SK-N-SH (cell line): ENCODE measurements around the gene EEF1A2. TPM values are rescaled to one million over a fixed set of nuclear protein-coding genes. Genes with fewer than 3 reads are reported as not detected.
A peak's percentile ranks its signal among the peaks of the same experiment; 100 is the strongest.

Source experiments
- CTCF ChIA-PET: fragments of 300-600, 350-600 bp; formaldehyde crosslinking; extraction: SDS; loops from one replicate; lab custom pipeline; 2021; lab: Yijun Ruan, JAX
- POLR2A ChIA-PET: fragments of 350-600 bp; sonication (Branson Sonifier 250); formaldehyde crosslinking; extraction: SDS; loops from one replicate; lab custom pipeline; 2020; ENCODE audit warnings: antibody characterized with exemption, inconsistent platforms; lab: Yijun Ruan, JAX
- DNase-seq: peaks from one replicate; pipeline ENCODE4 v3.0.0; 2012
- H2AFZ ChIP-seq: fragments of 200-600 bp; sonication (generic); 2 replicates; pipeline ENCODE4 v1.8.1; 2016; ENCODE audit warnings: antibody characterized with exemption, mild to moderate bottlenecking, low read depth
- H3F3A ChIP-seq: fragments of 200-600 bp; sonication (generic); replicated peaks from 2 replicates; pipeline ENCODE3; 2016; ENCODE audit warnings: antibody characterized with exemption, mild to moderate bottlenecking; ENCODE audit not compliant: insufficient read depth
- H3K27ac ChIP-seq, 2 experiments: fragments of 200-500 bp in 1 of 2; fragments of 200-600 bp in 1 of 2; sonication (Bioruptor generic) in 1 of 2; sonication (generic), shearing (Covaris generic) in 1 of 2; 2 replicates each; pipeline versions ENCODE4 v1.5.1 to v1.6.1; 2014 to 2016; ENCODE audit warnings: low read depth in 2 of 2, inconsistent platforms in 1 of 2, low read length in 1 of 2, mild to moderate bottlenecking in 1 of 2, mixed read lengths in 1 of 2
- H3K27me3 ChIP-seq: fragments of 200-600 bp; sonication (generic), shearing (Covaris generic); 2 replicates; pipeline ENCODE4 v1.6.1; 2016; ENCODE audit warnings: mixed run types; ENCODE audit not compliant: insufficient read depth
- H3K36me3 ChIP-seq, 2 experiments: fragments of 200-500 bp in 1 of 2; fragments of 200-600 bp in 1 of 2; sonication (Bioruptor generic) in 1 of 2; sonication (generic) in 1 of 2; replicated peaks in 1 of 2; 2 replicates each; pipeline versions ENCODE3 to v1.5.1; 2014 to 2016; ENCODE audit warnings: low read length in 1 of 2, mild to moderate bottlenecking in 1 of 2; ENCODE audit not compliant: insufficient read depth in 2 of 2, control insufficient read depth in 1 of 2
- H3K4me1 ChIP-seq, 2 experiments: fragments of 200-500 bp in 1 of 2; fragments of 200-600 bp in 1 of 2; sonication (Bioruptor generic) in 1 of 2; sonication (generic), shearing (Covaris generic) in 1 of 2; 2 replicates each; pipeline versions ENCODE4 v1.5.1 to v1.6.1; 2014 to 2016; ENCODE audit warnings: low read depth in 1 of 2, low read length in 1 of 2, mixed run types in 1 of 2; ENCODE audit not compliant: insufficient read depth in 2 of 2, control insufficient read depth in 1 of 2
- H3K4me2 ChIP-seq: fragments of 200-600 bp; sonication (generic), shearing (Covaris generic); 2 replicates; pipeline ENCODE4 v1.6.1; 2017; ENCODE audit warnings: mixed run types
- H3K4me3 ChIP-seq, 2 experiments: fragments of 200-500 bp in 1 of 2; fragments of 200-600 bp in 1 of 2; sonication (Bioruptor generic) in 1 of 2; sonication (generic), shearing (Covaris generic) in 1 of 2; 2 replicates each; pipeline versions ENCODE4 v1.5.1 to v1.8.1; 2014 to 2016; ENCODE audit warnings: low read depth in 2 of 2, inconsistent platforms in 1 of 2, low read length in 1 of 2, mild to moderate bottlenecking in 1 of 2, mixed read lengths in 1 of 2, moderate library complexity in 1 of 2
- H3K79me2 ChIP-seq: fragments of 200-600 bp; sonication (generic); 2 replicates; pipeline ENCODE4 v1.8.1; 2017; ENCODE audit warnings: mild to moderate bottlenecking; ENCODE audit not compliant: insufficient read depth
- H3K9ac ChIP-seq: fragments of 200-600 bp; sonication (generic); 2 replicates; pipeline ENCODE4 v1.6.1; 2017; ENCODE audit warnings: mixed run types
- H3K9me2 ChIP-seq: fragments of 200-600 bp; sonication (generic); 2 replicates; pipeline ENCODE4 v1.6.1; 2017; ENCODE audit warnings: mixed run types
- H3K9me3 ChIP-seq: fragments of 200-600 bp; sonication (generic); 2 replicates; pipeline ENCODE4 v1.6.1; 2017; ENCODE audit warnings: mixed run types, mild to moderate bottlenecking, moderate library complexity
- H4K20me1 ChIP-seq: fragments of 200-600 bp; sonication (generic); 2 replicates; pipeline ENCODE4 v1.6.1; 2017; ENCODE audit warnings: mild to moderate bottlenecking, mixed run types; ENCODE audit not compliant: insufficient read depth
- CHD2 ChIP-seq: fragments of 150-350 bp; IDR thresholded peaks from 2 replicates; pipeline ENCODE4 v1.6.1; 2018; ENCODE audit warnings: low read length; ENCODE audit not compliant: partially characterized antibody
- EP300 ChIP-seq, 2 experiments: IDR thresholded peaks; 2 replicates each; pipeline versions ENCODE4 v1.4.0 to v1.6.1; 2012; ENCODE audit warnings: borderline replicate concordance in 1 of 2, low read depth in 1 of 2, low read length in 1 of 2
- GATA2 ChIP-seq: sonication (generic); formaldehyde crosslinking; IDR thresholded peaks from 2 replicates; pipeline ENCODE4 v1.5.0; 2020; ENCODE audit warnings: mild to moderate bottlenecking, missing genetic modification reagents
- JUND ChIP-seq: IDR thresholded peaks from 2 replicates; pipeline ENCODE4 v1.4.0; 2012
- MXI1 ChIP-seq: IDR thresholded peaks from 2 replicates; pipeline ENCODE4 v1.6.1; 2012; ENCODE audit warnings: mild to moderate bottlenecking, low read depth, low read length, improper control_type of control experiment
- NFIC ChIP-seq: IDR thresholded peaks from 2 replicates; pipeline ENCODE4 v1.4.0; 2012; ENCODE audit warnings: borderline replicate concordance
- NRF1 ChIP-seq: IDR thresholded peaks from 2 replicates; pipeline ENCODE4 v1.6.1; 2012; ENCODE audit warnings: low read depth, mild to moderate bottlenecking, low read length
- POLR2AphosphoS5 ChIP-seq: IDR thresholded peaks from 2 replicates; pipeline ENCODE4 v1.6.1; 2012; ENCODE audit warnings: low read depth, low read length
- RAD21 ChIP-seq: IDR thresholded peaks from 2 replicates; pipeline ENCODE4 v1.6.1; 2012; ENCODE audit warnings: mild to moderate bottlenecking, low read length
- RFX5 ChIP-seq: IDR thresholded peaks from 2 replicates; pipeline ENCODE4 v1.6.1; 2012; ENCODE audit warnings: mild to moderate bottlenecking, improper control_type of control experiment, low read length
- RXRA ChIP-seq: IDR thresholded peaks from 2 replicates; pipeline ENCODE4 v1.4.0; 2012; ENCODE audit warnings: low read depth, mild to moderate bottlenecking, borderline replicate concordance
- SMC3 ChIP-seq: IDR thresholded peaks from 2 replicates; pipeline ENCODE4 v1.6.1; 2012; ENCODE audit warnings: low read depth, low read length, improper control_type of control experiment
- WGBS: methylation state at CpG from one replicate; pipeline ENCODE4 v1.1.6; 2017; ENCODE audit warnings: low lambda C conversion rate; 5-methylcytosine and 5-hydroxymethylcytosine counted together
- polyA plus RNA-seq, 3 experiments: library from polyadenylated mRNA; depleted of rRNA; stranded (reverse); fragments of >200 nt; gene quantifications; 2 replicates each; pipeline ENCODE4 v1.2.3, GENCODE V29; 2012
- TF ChIP-seq, protein P1 (sequence below): IDR thresholded peaks from 2 replicates; pipeline ENCODE4 v1.4.0; 2012; ENCODE audit warnings: low read depth, borderline replicate concordance
- TF ChIP-seq, protein P2 (sequence below): fragments of 150-350 bp; IDR thresholded peaks from 2 replicates; pipeline ENCODE4 v1.6.1; 2017; ENCODE audit warnings: antibody characterized with exemption, low read length, low read depth, borderline replicate concordance
- TF ChIP-seq, protein P3 (sequence below): fragments of 150-350 bp; IDR thresholded peaks from 2 replicates; pipeline ENCODE4 v1.6.1; 2016; ENCODE audit warnings: mild to moderate bottlenecking, low read depth, low read length
- TF ChIP-seq, protein P4 (sequence below): IDR thresholded peaks from 2 replicates; pipeline ENCODE4 v1.6.1; 2012; ENCODE audit warnings: mild to moderate bottlenecking, low read depth, low read length, moderate library complexity
- TF ChIP-seq, protein P5 (sequence below): fragments of 200-600 bp; sonication (generic); IDR thresholded peaks from 2 replicates; pipeline ENCODE4 v1.6.1; 2017; ENCODE audit warnings: antibody characterized with exemption, mild to moderate bottlenecking, moderate library complexity

The EEF1A2 gene
- polyA plus RNA-seq, 1 of the 3 experiments (the other 2 are of a cell fraction): 16.5 TPM

DNA sequence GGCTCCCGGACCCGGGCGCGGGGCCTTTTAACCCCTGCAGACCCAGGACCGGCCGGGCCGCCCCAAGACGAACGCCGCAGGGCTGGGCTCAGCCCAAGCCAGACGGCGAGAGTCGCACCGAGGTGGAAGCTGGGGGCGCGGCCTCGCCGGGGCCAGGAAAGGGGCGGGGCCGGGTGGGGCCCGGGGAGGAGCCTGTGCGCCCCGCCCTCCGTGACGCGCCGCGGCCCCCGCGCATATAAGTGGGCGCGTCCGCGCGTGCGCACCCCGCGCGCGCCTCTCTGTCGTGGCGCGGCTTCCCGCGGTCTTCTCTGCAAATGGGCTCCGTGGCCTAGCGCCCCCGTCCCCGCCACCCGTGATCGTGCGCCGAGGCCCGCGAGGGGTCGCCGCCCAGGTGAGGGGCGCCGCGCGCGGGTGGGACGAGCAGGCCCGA lies 21.6 kb upstream of the EEF1A2 start, which contains the start of gene PPDPF (continued):
- TF ChIP-seq, protein P1, sequence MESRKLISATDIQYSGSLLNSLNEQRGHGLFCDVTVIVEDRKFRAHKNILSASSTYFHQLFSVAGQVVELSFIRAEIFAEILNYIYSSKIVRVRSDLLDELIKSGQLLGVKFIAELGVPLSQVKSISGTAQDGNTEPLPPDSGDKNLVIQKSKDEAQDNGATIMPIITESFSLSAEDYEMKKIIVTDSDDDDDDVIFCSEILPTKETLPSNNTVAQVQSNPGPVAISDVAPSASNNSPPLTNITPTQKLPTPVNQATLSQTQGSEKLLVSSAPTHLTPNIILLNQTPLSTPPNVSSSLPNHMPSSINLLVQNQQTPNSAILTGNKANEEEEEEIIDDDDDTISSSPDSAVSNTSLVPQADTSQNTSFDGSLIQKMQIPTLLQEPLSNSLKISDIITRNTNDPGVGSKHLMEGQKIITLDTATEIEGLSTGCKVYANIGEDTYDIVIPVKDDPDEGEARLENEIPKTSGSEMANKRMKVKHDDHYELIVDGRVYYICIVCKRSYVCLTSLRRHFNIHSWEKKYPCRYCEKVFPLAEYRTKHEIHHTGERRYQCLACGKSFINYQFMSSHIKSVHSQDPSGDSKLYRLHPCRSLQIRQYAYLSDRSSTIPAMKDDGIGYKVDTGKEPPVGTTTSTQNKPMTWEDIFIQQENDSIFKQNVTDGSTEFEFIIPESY: no peak
- TF ChIP-seq, protein P2, sequence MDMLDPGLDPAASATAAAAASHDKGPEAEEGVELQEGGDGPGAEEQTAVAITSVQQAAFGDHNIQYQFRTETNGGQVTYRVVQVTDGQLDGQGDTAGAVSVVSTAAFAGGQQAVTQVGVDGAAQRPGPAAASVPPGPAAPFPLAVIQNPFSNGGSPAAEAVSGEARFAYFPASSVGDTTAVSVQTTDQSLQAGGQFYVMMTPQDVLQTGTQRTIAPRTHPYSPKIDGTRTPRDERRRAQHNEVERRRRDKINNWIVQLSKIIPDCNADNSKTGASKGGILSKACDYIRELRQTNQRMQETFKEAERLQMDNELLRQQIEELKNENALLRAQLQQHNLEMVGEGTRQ: no peak
- no peak for TF ChIP-seq RAD21
- TF ChIP-seq NFIC: no peak
- TF ChIP-seq, protein P3, sequence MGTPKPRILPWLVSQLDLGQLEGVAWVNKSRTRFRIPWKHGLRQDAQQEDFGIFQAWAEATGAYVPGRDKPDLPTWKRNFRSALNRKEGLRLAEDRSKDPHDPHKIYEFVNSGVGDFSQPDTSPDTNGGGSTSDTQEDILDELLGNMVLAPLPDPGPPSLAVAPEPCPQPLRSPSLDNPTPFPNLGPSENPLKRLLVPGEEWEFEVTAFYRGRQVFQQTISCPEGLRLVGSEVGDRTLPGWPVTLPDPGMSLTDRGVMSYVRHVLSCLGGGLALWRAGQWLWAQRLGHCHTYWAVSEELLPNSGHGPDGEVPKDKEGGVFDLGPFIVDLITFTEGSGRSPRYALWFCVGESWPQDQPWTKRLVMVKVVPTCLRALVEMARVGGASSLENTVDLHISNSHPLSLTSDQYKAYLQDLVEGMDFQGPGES: no peak
- TF ChIP-seq JUND: no peak
- peak; percentile 78 for TF ChIP-seq NRF1
- TF ChIP-seq, protein P4, sequence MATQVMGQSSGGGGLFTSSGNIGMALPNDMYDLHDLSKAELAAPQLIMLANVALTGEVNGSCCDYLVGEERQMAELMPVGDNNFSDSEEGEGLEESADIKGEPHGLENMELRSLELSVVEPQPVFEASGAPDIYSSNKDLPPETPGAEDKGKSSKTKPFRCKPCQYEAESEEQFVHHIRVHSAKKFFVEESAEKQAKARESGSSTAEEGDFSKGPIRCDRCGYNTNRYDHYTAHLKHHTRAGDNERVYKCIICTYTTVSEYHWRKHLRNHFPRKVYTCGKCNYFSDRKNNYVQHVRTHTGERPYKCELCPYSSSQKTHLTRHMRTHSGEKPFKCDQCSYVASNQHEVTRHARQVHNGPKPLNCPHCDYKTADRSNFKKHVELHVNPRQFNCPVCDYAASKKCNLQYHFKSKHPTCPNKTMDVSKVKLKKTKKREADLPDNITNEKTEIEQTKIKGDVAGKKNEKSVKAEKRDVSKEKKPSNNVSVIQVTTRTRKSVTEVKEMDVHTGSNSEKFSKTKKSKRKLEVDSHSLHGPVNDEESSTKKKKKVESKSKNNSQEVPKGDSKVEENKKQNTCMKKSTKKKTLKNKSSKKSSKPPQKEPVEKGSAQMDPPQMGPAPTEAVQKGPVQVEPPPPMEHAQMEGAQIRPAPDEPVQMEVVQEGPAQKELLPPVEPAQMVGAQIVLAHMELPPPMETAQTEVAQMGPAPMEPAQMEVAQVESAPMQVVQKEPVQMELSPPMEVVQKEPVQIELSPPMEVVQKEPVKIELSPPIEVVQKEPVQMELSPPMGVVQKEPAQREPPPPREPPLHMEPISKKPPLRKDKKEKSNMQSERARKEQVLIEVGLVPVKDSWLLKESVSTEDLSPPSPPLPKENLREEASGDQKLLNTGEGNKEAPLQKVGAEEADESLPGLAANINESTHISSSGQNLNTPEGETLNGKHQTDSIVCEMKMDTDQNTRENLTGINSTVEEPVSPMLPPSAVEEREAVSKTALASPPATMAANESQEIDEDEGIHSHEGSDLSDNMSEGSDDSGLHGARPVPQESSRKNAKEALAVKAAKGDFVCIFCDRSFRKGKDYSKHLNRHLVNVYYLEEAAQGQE: peak; percentile 24; the same call in 1 of the 2 replicates
- no peak for TF ChIP-seq SMC3

DNA sequence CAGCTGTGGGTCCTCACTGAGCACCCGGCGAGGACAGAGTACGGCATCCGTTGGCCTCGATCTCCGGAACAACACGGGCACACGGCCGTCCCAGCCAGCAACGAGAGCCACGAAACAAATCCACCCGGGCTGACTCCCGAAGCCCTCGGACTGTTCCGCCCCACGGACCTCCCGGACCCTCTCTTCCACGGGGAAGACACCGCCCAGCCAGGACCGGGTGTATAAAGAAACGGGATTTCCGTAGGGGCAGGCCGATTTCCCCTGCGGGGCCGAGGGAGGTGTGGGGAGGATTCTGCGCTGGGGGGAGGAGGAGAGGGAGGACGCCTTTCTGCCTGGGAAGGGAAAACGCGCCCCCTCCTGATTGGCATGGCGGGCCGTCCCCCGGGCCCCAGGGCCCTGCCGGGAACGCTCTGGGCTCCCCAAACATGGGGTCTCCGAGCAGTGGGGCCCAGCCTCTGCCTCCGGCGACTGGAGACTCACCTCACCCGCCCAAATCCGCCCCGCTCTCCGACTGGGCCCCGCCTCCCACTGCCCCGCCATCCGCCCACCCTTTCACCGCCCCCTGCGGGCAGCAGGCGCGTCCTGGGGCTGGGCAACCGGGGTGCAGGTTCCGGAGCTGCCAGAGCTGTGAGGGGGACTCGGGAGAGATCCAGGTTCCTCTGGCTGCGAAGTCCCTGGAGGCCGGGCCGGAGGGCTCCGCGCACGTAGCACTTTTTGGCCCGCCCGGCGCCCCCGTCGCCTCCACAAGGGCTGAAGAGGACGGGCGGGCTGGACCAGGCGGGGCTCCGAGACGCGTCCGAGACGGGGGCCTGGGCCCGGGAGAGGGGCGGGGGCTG lies 21.0 kb upstream of the EEF1A2 start:
- Histone ChIP-seq H3K9me3 (no peaks in the 10 kb centered on the region), H3K36me3 (peaks cover 13 to 19% of the 10 kb centered on the region in 2 experiments), H3K27me3 (no peaks in the 10 kb centered on the region), H2AFZ (peak overlapping the region; percentile 92), H3K4me3 (peak overlapping the region; percentile 84 to 85), H3K9ac (peak overlapping the region; percentile 97), H4K20me1 (peaks cover 34% of the 10 kb centered on the region), H3K9me2 (no peaks in the 10 kb centered on the region), H3K4me2 (peak overlapping the region; percentile 99), H3F3A (peaks cover 17% of the 10 kb centered on the region), H3K27ac (peak overlapping the region; percentile 66 to 81), H3K79me2 (peaks cover 22% of the 10 kb centered on the region), H3K4me1 (peaks cover 4 to 26% of the 10 kb centered on the region in 2 experiments; a peak in 3 of 4 replicates)
- POLR2A ChIA-PET: interaction anchor here (0.7 to 3.0 kb wide), 12 partner anchors 17 to 118 kb away, joined by 3 to 31 read pairs (median 4); partner anchors contain the start of gene GMEB2
- CTCF ChIA-PET: interaction anchor here (0.9 to 8.7 kb wide), 13 partner anchors 12 to 138 kb away, joined by 3 to 82 read pairs (median 6); partner anchors contain the start of gene PTK6
- DNase-seq: peak; percentile 87
- WGBS: 5% methylated on average over 31 of the region's 72 CpGs
- TF ChIP-seq, protein P3: no peak
- TF ChIP-seq POLR2AphosphoS5 (peak; percentile 6; the same call in 1 of the 2 replicates), RFX5 (no peak), MXI1 (no peak), RAD21 (no peak; the same call in 1 of the 2 replicates), RXRA (no peak), SMC3 (no peak), GATA2 (CRISPR knock-in tag) (no peak), EP300 (IDR thresholded peaks at IDR 0.05; ENCODE audit: borderline replicate concordance in 1 of 2, low read depth in 1 of 2, low read length in 1 of 2) (no peak), CHD2 (no peak)
- TF ChIP-seq, protein P5, sequence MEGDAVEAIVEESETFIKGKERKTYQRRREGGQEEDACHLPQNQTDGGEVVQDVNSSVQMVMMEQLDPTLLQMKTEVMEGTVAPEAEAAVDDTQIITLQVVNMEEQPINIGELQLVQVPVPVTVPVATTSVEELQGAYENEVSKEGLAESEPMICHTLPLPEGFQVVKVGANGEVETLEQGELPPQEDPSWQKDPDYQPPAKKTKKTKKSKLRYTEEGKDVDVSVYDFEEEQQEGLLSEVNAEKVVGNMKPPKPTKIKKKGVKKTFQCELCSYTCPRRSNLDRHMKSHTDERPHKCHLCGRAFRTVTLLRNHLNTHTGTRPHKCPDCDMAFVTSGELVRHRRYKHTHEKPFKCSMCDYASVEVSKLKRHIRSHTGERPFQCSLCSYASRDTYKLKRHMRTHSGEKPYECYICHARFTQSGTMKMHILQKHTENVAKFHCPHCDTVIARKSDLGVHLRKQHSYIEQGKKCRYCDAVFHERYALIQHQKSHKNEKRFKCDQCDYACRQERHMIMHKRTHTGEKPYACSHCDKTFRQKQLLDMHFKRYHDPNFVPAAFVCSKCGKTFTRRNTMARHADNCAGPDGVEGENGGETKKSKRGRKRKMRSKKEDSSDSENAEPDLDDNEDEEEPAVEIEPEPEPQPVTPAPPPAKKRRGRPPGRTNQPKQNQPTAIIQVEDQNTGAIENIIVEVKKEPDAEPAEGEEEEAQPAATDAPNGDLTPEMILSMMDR: peak; percentile 48
